ENCODE results near the gene TUBG1. TPM values are rescaled to one million over a fixed set of nuclear protein-coding genes. Genes with fewer than 3 reads are reported as not detected.

The TUBG1 gene
- total RNA-seq, 4 donors from 2014 or later: 21.8 to 56.6 (median 40.6) TPM

GRCh38 chr17:42563143-42563509 lies 46.4 kb upstream of the TUBG1 start:
- H3K9me3 ChIP-seq: no peaks in the 10 kb centered on the region
- WGBS, 2 donors (ENCODE audit: low coverage in 1 of 2): no CpG with 5 or more reads among the region's 14 CpGs
- H3K4me1 ChIP-seq: peaks cover 0 to 68% (median 36%) of the 10 kb centered on the region in 3 donors
- no peaks in the 10 kb centered on the region for H3K27me3 ChIP-seq
- TF ChIP-seq POLR2A (IDR thresholded peaks at IDR 0.05): no peak
- no peak for TF ChIP-seq CTCF (IDR thresholded peaks at IDR 0.05)
- no peak for TF ChIP-seq POLR2AphosphoS5 (IDR thresholded peaks at IDR 0.05)
- no peak for TF ChIP-seq EP300 (IDR thresholded peaks at IDR 0.05)
- peak overlapping the region; percentile 76 to 79 for H3K4me3 ChIP-seq
- no peak for ATAC-seq
- peak overlapping the region in 2 of 4 donors; percentile 85 to 87 for H3K27ac ChIP-seq
- H3K36me3 ChIP-seq: peaks cover 0 to 28% of the 10 kb centered on the region in 2 donors

- peaks cover 0 to 31% of the 10 kb centered on the region in 2 donors for H3K36me3 ChIP-seq
- peaks cover 0 to 72% (median 38%) of the 10 kb centered on the region in 3 donors for H3K4me1 ChIP-seq
- TF ChIP-seq EP300 (IDR thresholded peaks at IDR 0.05) (no peak), POLR2A (IDR thresholded peaks at IDR 0.05) (no peak), CTCF (IDR thresholded peaks at IDR 0.05) (no peak), POLR2AphosphoS5 (IDR thresholded peaks at IDR 0.05) (no peak)
- 25 to 29% methylated on average over 1 of the region's 1 CpG for WGBS, 2 donors (ENCODE audit: low coverage in 1 of 2)
- H3K9me3 ChIP-seq: no peaks in the 10 kb centered on the region
- ATAC-seq: no peak
- no peak overlapping the region for H3K4me3 ChIP-seq
- peak overlapping the region in 2 of 4 donors; percentile 4 to 85 for H3K27ac ChIP-seq
- no peaks in the 10 kb centered on the region for H3K27me3 ChIP-seq
Measured at GRCh38 chr17:42563543-42563942, 45.9 kb upstream of the TUBG1 start.

- 71% methylated on average over 2 of the region's 9 CpGs; no CpG with 5 or more reads in 1 of the 2 donors for WGBS, 2 donors (ENCODE audit: low coverage in 1 of 2)
- Histone ChIP-seq H3K4me3 (no peak overlapping the region), H3K27ac (peak overlapping the region in 2 of 4 donors; percentile 4 to 85), H3K9me3 (no peaks in the 10 kb centered on the region), H3K36me3 (peaks cover 0 to 35% of the 10 kb centered on the region in 2 donors), H3K4me1 (peaks cover 0 to 76% (median 41%) of the 10 kb centered on the region in 3 donors), H3K27me3 (no peaks in the 10 kb centered on the region)
- ATAC-seq: no peak
- no peak for TF ChIP-seq EP300 (IDR thresholded peaks at IDR 0.05)
Measured at GRCh38 chr17:42563950-42564349, 45.5 kb upstream of the TUBG1 start.

GRCh38 chr17:42564815-42565522 lies 44.5 kb upstream of the TUBG1 start:
- Histone ChIP-seq H3K36me3 (peaks cover 0 to 45% of the 10 kb centered on the region in 2 donors), H3K4me3 (no peak overlapping the region), H3K9me3 (no peaks in the 10 kb centered on the region), H3K4me1 (peaks cover 0 to 79% (median 41%) of the 10 kb centered on the region in 3 donors), H3K27me3 (no peaks in the 10 kb centered on the region), H3K27ac (peak overlapping the region in 2 of 4 donors; percentile 85 to 95)
- 90 to 93% methylated on average over 2 of the region's 15 CpGs for WGBS, 2 donors (ENCODE audit: low coverage in 1 of 2)
- TF ChIP-seq POLR2A (IDR thresholded peaks at IDR 0.05) (no peak), CTCF (IDR thresholded peaks at IDR 0.05) (no peak), POLR2AphosphoS5 (IDR thresholded peaks at IDR 0.05) (no peak), EP300 (IDR thresholded peaks at IDR 0.05) (no peak)
- no peak for ATAC-seq

- 82 to 87% methylated on average over 5 to 7 of the region's 16 CpGs for WGBS, 2 donors (ENCODE audit: low coverage in 1 of 2)
- H3K27ac ChIP-seq: peak overlapping the region in 3 of 4 donors; percentile 94 to 98 (median 95)
- H3K9me3 ChIP-seq: no peaks in the 10 kb centered on the region
- peaks cover 0 to 73% (median 41%) of the 10 kb centered on the region in 3 donors for H3K4me1 ChIP-seq
- H3K4me3 ChIP-seq: no peak overlapping the region
- peaks cover 0 to 52% of the 10 kb centered on the region in 2 donors for H3K36me3 ChIP-seq
- no peaks in the 10 kb centered on the region for H3K27me3 ChIP-seq
- TF ChIP-seq EP300 (IDR thresholded peaks at IDR 0.05): no peak
- TF ChIP-seq POLR2AphosphoS5 (IDR thresholded peaks at IDR 0.05): no peak
- no peak for TF ChIP-seq POLR2A (IDR thresholded peaks at IDR 0.05)
- TF ChIP-seq CTCF (IDR thresholded peaks at IDR 0.05): no peak
- ATAC-seq: no peak
Measured at GRCh38 chr17:42565523-42566214, 43.8 kb upstream of the TUBG1 start.
